ENCODE measurements around the gene FHIT.

The FHIT gene

DNA sequence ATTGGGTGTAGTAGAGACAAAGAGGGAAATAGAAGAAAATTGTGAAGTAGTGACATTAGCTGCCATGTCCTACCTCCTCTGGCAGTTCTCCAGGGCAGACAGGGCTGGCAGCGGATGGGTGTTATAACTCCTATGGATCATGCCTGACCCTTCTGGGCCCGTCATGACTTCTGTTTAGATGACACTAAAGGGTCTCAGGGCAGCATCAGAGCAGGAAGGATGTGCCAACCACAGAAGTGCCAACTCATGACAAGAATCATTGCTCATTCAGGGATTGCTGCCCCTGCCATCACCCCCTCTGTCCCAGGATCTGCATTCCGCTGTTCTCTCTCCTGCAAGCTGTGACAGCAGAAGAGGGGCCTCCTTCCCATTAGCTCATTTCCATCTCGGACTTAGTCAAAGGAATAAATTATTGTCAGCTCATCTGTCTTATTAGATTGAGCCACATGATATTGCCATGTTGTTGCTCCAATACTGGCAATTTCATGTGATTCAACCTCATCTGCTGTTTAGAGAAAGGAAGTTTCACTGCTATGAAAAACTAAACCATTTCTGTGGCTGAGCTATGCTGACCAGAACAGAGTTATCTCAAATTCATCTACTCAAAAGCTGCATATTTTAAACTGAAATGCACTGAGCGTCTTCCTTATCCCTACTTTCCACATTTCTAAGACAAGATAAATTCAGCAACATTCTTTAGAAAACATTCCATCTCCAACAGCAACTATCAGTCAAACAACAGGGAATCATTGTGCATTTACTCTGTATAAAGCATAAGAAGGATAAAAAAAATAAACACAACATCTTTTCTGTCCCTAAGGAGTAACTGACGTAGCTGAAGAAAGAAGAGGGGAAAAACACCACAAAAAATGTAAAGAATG, 271.6 kb downstream of the FHIT start:
- DNase-seq (ENCODE audit: low spot score) = no peak
- TF ChIP-seq, protein P1, sequence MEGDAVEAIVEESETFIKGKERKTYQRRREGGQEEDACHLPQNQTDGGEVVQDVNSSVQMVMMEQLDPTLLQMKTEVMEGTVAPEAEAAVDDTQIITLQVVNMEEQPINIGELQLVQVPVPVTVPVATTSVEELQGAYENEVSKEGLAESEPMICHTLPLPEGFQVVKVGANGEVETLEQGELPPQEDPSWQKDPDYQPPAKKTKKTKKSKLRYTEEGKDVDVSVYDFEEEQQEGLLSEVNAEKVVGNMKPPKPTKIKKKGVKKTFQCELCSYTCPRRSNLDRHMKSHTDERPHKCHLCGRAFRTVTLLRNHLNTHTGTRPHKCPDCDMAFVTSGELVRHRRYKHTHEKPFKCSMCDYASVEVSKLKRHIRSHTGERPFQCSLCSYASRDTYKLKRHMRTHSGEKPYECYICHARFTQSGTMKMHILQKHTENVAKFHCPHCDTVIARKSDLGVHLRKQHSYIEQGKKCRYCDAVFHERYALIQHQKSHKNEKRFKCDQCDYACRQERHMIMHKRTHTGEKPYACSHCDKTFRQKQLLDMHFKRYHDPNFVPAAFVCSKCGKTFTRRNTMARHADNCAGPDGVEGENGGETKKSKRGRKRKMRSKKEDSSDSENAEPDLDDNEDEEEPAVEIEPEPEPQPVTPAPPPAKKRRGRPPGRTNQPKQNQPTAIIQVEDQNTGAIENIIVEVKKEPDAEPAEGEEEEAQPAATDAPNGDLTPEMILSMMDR (conservative IDR thresholded peaks at IDR 0.05; ENCODE audit: low read depth) = no peak
- CTCF ChIA-PET = no interaction called here
- POLR2A ChIA-PET (ENCODE audit: low non-redundant PET) = no interaction called here
- no peak overlapping the region for H3K27ac ChIP-seq

DNA sequence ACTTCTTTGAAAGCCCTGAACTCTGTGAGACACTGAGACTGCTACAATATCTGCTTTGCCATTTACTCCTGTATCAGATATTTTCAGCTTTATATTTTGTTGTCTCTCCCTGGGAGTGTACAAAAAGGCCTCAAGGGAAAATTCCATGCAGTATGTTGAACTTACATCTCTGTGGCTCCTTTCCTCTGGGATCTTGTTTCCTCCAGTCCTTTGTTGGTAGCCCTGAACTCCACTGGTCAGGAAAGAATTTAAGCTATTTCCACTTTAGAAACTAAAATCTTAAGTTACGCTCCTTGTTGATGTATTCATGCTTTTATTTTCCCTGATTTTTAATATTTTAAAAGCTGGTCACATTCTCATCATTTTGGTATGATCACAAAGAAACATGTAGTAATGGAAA, 277.9 kb downstream of the FHIT start:
- POLR2A ChIA-PET (ENCODE audit: low non-redundant PET) = no interaction called here
- DNase-seq (ENCODE audit: low spot score) = no peak
- TF ChIP-seq, protein P1 (conservative IDR thresholded peaks at IDR 0.05; ENCODE audit: low read depth) = no peak
- CTCF ChIA-PET = no interaction called here
- H3K27ac ChIP-seq = no peak overlapping the region

DNA sequence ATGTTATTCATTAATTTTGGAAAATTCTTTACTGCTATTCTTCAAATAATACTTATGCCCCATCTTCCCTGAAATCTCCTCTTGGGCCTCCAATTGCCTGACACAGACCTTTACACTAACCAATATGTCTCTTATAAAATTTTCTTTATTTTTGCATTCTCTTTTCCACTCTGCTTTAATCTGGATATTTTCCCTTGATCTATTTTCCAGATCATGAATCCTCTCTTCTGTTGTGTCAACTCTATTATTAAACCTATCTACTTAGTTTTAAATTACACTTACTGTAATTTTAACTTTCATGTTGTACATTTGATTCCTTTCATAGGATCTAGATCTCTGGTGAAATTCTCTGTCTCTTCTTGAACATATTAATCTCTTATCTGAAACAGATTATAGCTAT, 278.7 kb downstream of the FHIT start:
- H3K27ac ChIP-seq = no peak overlapping the region
- TF ChIP-seq, protein P1 (conservative IDR thresholded peaks at IDR 0.05; ENCODE audit: low read depth) = no peak
- POLR2A ChIA-PET (ENCODE audit: low non-redundant PET) = no interaction called here
- CTCF ChIA-PET = no interaction called here
- no peak for DNase-seq (ENCODE audit: low spot score)

- no peak for DNase-seq (ENCODE audit: low spot score)
- ChIA-PET CTCF (no interaction called here), POLR2A (ENCODE audit: low non-redundant PET) (no interaction called here)
- TF ChIP-seq, protein P1 (conservative IDR thresholded peaks at IDR 0.05; ENCODE audit: low read depth) = no peak
- no peak overlapping the region for H3K27ac ChIP-seq
These were observed 280.4 kb downstream of the FHIT start for GRCh38 chr3:60970850-60971249.

DNA sequence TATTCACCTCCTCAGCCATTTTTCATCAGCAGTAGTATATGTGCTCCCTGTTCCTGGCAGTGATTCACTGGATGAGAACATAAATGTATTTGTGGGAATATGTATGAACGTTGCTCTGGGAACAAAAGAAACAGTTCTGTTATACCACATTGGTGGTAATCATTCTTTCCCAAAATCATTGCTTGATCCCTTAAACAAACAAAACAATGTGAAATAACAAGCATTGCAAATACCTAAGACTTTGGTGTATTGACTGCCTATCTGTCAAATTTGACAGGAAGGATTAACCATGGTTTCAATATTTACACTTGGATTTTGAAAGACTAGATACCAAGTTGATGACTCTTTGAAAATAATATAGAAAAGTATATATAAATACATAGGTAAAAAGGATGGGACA, 284.1 kb downstream of the FHIT start:
- POLR2A ChIA-PET (ENCODE audit: low non-redundant PET) = no interaction called here
- no peak for DNase-seq (ENCODE audit: low spot score)
- no peak overlapping the region for H3K27ac ChIP-seq
- TF ChIP-seq, protein P1 (conservative IDR thresholded peaks at IDR 0.05; ENCODE audit: low read depth) = no peak
- CTCF ChIA-PET = no interaction called here

GRCh38 chr3:60957541-60957940, 293.7 kb downstream of the FHIT start:
- ChIA-PET POLR2A (ENCODE audit: low non-redundant PET) (no interaction called here), CTCF (interaction anchor here (0.6 kb wide), 1 partner anchor 56 kb away, joined by 3 read pairs; no protein-coding TSS in a partner anchor)
- TF ChIP-seq, protein P1 (conservative IDR thresholded peaks at IDR 0.05; ENCODE audit: low read depth) = no peak
- DNase-seq (ENCODE audit: low spot score) = no peak
- H3K27ac ChIP-seq = no peak overlapping the region
